Central memory CD4-positive, alpha-beta T cell (primary cell): ENCODE results near the gene THPO.

ENCODE experiments used
- DNase-seq: peaks from one replicate; pipeline ENCODE4 v3.0.0; 2022

THPO gene

DNA sequence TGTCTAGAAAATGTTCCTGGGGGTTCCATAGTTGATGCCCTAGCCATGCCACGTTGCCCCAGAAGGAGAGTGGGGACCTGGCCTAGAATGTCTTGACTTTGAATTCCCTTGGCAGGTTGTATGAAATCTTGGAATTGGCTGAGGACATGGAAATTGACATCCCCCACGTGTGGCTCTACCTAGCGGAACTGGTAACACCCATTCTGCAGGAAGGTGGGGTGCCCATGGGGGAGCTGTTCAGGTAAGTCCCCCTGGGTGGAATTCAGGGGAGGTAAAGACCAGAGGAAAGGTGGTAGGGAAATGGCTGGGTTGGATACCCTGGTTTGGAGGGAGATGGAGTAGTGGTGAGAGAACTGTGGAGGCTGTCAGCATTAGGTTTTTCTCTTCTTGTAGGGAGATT is 49.5 kb downstream of the THPO start:
- no peak for DNase-seq

DNA sequence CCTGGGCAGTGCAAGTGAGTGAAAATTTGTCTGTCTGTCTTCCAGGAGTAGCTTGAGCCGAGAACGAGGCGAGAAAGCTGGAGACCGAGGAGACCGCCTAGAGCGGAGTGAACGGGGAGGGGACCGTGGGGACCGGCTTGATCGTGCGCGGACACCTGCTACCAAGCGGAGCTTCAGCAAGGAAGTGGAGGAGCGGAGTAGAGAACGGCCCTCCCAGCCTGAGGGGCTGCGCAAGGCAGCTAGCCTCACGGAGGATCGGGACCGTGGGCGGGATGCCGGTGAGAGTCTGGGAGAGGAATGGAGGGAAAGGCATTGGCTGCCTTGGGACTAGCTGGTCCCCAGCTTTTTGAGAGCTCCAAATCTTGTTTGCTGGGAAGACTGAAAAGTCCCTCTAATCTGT is 50.8 kb downstream of the THPO start:
- DNase-seq, result no peak

DNA sequence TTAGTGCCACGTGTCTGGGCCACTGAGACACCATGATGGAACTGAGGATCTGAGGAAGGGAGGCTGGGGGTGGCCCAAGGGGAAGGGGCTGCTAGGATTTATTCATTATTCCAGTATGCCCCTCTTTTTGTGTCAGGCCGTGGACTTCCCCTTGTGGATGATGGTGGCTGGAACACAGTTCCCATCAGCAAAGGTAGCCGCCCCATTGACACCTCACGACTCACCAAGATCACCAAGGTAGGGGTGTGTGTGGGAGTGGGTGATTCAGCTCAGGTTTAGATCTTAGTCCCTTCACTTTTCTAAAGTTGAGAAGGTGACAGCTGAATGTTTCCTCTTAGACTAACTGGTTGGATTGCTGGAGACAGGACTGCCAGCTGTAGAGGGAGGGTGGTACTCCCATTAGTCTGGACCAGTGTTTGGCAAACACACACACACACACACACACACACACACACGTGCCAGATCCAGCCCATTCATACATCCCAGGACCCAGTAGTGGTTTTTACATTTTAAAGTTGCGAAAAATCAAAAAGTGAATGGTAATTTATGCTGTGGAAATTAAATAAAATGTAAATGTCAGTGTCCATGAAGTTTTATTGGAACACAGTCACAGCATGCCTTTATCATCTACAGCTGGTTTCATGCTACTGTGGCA is 52.2 kb downstream of the THPO start:
- no peak for DNase-seq

DNA sequence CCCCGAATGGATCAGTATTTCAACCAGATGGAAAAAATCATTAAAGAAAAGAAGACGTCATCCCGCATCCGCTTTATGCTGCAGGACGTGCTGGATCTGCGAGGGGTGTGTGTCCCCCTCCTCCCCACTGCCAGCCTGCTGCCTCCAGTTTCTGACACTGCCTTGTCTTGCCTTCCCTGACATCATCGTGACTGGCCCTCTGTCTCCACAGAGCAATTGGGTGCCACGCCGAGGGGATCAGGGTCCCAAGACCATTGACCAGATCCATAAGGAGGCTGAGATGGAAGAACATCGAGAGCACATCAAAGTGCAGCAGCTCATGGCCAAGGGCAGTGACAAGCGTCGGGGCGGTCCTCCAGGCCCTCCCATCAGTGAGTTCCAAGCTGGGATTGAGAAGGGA is 52.7 kb downstream of the THPO start:
- DNase-seq, result no peak

DNA sequence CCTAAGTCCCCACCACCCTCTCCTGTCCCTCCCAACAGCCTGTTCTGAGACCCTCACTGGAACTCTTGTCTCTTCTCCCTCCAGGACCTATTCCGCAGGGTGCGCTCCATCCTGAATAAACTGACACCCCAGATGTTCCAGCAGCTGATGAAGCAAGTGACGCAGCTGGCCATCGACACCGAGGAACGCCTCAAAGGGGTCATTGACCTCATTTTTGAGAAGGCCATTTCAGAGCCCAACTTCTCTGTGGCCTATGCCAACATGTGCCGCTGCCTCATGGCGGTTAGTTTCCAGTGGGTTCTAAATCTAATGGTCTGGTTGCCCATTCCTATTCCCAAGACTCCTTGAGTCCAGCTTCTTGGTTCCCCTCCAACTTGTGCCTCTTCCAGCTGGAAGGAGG is 54.3 kb downstream of the THPO start:
- no peak for DNase-seq

DNA sequence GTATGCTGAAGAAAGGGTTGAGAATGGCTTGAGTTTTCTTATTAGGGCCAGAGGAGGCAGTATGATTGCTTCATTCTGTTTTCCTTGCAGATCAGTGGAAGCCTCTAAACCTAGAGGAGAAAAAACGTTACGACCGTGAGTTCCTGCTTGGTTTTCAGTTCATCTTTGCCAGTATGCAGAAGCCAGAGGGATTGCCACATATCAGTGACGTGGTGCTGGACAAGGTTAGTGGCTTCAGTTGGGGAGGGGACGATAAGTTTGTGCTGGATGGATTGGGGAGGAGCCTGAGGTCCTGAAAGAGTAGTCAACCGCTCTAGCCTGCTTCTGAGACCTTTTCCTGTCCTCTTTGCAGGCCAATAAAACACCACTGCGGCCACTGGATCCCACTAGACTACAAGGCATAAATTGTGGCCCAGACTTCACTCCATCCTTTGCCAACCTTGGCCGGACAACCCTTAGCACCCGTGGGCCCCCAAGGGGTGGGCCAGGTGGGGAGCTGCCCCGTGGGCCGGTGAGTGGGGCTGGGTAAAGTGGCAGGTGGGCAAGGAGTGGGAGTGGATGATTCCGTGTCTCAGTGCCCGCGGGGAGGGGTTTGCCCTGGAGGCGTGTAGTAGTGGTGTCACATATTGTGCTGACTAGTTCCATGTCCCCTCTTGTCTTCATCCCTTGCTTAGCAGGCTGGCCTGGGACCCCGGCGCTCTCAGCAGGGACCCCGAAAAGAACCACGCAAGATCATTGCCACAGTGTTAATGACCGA is 55.1 kb downstream of the THPO start:
- DNase-seq, result no peak
